Measurements from ENCODE around the gene SERPINA6.
"Not testable (repeated sequence)": the region's sequence is repeated elsewhere in the genome, so short reads cannot be mapped to it uniquely, and the experiment has no call there.

Gene SERPINA6

DNA sequence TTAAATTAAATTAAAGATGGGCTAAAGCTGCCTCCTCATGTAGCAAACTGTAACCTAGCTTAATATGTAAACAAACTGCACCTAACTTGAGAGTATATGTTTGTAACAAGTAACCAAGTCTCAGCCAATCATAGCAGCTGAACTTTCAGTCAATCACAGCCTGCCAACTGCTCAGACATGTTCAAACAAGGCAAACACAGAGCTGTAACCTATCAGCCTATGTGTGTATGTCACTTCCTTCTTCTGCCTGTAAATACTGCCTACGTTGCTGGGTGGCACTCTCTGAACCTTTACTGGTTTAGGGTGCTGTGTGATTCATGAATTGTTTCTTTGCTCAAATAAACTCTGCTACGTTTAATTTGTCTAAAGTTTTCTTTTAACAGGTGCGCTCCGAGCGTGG is 2.9 kb downstream of the SERPINA6 start:
- DNase-seq = no peak

DNA sequence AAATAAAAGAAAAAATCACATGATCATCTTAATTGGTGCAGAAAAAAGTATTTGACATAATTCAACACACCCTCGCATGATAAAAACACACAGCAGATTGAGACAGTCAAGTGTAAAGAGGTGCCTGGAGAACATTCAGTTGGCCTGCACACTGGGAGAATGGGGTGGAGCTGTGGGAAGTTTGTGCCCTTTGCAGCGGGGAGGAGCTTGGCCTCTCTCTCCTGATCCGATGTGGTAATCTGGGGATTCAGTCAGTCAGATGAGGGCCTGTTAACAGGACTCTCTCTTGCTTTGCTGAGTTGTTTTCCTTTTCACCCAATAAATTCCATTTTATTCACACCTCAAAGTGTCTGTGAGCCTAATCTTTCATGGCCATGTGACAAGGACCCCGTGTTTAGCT is 5.9 kb downstream of the SERPINA6 start:
- DNase-seq = no peak

DNA sequence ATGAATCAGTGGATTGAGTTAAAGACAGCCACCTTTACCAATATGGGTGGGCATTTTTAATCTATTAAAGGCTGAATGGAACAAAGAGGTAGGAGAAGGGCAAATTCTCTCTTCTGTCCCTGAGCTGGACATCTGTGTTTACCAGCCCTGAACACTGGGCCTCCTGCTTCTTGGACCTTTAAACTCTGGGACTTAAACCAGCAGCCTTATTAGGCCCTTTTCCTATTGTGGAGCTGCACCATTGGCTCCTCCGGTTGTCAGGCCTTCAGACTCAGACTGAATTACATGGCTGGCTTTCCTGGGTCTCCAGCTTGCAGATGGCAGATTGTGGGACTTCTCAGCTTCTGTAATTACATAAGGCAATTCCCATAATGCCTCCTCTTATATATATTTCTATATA is 6.4 kb downstream of the SERPINA6 start:
- no peak for DNase-seq

DNA sequence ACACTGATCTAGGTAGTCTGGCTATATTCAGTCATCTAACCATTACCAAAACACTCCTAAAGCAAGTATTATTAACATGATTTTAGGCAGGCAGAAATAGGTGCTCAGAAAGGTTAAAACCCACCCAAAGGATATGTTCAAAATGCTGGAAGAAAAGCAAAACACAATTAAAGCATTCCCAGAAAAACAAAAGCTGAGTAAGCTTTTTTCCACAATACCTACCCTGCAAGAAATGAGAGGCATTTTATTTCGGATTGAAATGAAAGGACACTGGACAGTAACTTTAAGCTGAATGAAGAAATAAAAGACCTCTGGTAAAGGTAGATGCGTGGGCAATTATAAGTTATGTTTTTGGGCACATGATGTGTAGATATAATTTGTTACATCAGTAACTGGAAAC is 8.2 kb downstream of the SERPINA6 start:
- DNase-seq = no peak

DNA sequence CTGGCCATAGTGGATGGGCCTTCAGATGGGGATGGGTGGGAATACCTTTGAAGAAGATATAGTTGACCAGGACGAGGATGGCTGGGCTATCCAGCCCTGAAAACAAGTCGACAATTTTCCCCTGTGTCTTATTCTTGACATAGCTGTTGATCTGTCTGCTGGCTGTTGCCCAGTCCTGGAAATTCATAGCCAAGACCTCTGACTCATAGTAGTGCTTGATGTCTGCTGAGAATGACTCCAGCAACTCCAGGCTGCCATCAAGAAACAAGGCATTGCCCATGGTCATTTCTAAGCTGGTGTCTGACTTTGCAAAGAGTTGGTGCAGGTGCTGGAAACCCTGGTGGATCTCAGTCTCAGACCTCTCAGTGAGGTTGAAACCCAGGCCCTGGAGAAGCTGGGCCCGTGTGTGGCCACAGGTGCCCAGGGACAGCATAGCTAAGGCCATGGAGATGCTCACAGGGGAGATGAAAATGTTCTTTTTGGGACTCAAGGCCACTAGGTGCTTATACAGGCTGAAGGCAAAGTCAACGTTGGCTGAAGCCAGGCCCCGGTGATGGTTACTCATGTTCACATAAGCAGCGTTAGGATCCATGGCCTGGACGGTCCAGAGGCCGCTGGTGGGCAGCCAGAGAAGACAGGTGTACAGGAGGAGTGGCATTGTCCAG is 9.0 kb downstream of the SERPINA6 start:
- DNase-seq = no peak

DNA sequence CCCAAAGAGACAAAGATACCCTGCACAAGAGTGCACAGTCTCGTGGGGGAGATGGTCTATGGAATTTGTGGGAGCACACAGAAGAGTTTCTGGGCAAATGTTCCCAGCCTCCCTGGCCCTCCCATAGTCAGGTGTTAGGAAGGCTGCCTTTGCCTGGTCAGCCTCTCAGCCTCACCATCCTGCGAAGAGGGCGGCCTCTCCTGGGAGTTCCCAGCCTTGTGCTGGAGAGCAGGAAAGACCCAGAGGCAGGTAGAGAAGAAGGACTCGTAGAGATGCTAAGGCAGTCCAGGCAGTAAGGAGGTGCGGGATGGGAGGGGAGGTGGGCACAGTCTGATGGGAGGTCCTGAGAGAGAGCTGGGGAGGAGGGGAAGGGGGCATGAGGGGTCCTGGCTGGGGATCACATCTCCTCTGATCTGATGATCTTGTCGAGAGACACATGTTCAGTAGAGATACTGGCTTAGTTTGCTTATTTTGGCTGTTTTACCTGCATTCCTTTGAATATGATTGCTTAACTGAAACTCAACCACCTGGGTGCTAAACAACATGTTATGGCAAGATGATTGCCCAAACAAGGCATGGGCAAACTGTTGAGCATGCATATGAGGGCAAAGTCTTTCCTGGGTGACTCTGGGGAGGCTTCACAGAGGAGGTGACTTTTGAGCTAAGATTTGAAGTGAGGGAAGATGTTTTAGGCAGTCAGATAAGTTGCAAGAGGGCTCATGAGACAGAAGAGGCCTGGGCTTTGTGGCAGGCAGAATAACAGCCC is 10.5 kb downstream of the SERPINA6 start:
- no peak for DNase-seq

DNA sequence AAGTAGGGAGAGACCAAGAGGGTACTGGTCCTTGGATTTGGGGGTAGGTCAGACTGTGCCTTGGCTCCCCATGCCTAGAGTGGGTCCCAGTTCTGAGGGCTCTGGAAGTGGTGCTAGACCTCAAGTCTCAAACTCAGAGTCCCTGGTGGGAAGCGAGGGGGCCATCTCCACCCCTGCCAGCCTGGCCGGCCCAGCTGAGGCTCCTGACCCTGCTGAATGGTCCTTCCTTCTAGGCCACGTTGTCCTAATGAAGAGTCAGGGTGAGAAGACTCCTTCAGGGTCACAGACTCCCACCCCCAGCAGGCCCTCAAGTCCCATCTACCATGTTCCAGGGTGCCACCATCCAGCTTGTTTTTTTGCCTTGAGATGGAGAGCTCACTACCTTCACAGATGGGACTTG is 12.9 kb downstream of the SERPINA6 start:
- no peak for DNase-seq

DNA sequence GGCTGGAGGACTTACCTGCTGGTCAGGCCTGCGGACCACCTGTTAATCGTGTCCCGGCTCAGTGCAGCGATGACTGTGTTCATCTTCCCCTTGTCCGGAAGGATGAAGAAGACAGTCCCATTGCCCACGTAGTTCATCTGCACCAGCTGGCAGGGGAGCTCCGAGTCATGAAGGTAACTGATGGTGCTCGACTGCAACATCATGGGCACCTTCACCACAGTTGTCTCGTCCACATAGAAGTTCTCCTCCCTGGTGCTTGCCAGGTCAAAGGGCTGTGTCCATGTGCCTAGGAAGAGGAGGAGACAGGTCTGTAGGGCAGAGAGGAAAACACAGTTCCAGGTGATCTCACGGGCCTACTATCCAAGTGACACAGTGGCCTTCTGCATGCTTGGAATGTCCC is 13.4 kb downstream of the SERPINA6 start:
- no peak for DNase-seq

DNA sequence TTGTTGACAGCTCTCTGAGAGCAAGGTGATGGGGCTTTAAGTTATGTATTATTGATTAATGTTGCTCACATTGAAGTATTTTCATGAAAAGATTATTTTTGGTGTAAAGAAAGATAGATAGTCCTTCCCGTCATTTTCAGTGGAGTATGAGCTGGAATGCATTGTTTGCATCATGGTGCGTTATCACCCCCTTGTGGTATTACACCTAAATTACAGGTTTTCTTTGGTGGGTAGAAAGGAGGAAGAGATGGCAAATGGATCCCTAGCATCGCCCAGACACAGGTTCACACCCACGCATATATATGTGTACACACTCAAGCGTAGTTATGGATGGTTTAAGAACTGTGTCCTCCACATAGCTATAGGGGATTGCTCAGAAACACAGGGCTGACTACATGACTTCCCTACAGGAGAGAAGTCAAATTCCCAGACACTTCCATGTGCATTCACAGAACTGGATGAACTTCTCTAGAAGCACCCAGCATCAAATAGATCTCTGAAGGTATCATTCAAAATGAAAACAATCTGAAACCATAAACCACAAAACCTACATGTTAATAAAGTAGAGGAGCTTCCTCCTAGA is 15.6 kb downstream of the SERPINA6 start:
- no peak for DNase-seq

DNA sequence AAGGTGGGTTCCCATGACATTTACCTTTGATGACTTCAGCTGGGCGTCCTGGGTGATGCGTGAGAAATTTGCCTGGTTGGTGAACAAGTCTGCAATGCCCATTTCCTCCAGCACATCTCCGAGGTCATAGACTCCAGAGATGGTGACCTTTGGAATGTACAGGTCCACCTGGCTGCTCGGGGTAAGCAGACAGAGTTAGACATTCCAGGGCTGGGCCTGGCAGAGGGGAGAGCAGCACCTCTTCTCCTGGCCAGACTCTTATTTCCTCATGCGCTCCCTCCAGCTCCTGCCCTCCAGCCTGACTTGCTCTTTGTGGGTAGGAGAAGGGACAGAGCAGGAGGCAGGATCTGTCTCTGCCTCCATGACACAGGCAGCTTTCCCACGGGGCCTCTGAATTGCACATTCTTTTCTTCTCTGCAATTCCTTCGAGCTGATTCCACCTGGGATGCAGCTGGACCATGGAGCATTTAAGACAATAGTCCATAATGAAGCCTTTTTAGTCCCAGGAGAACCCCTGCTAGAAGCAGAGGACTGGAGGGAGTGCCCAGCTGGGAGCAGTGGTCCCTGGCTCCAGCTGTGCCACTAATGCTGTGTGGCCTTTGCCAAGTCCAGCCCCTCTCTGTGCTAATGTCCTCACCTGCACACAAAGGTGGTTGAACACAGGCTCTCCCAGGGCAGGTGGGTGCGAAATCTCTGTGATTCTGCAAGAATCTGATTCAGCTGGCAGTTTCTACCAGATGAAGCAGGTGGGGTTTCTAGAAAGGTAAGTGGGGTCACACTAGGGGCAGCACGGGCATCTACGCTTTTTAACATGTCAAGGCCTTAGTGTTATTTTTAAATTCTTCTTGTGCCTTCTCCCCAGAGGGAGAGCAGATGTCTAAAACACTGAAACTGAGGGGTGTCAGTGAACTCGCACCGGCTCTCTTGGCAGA is 16.8 kb downstream of the SERPINA6 start:
- no peak for DNase-seq

DNA sequence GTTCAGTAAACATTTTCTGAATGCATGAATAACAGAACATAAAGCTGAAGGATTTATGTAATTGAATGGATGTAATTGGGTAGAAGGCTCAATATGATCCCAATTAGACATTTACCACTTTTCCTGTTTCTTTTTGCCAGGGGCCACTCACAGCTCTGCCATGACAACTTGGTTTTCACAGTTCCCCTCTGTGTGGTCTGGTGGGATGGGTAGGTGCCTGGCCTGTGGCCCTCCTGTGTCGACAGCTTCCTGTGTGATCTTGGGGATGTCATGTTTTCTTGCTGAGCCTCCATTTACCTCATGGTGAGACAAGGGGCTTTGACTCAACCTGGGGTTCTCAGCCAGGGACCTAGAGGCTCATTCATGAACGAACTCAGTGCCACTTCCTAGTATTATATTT is 17.5 kb downstream of the SERPINA6 start:
- no peak for DNase-seq

DNA sequence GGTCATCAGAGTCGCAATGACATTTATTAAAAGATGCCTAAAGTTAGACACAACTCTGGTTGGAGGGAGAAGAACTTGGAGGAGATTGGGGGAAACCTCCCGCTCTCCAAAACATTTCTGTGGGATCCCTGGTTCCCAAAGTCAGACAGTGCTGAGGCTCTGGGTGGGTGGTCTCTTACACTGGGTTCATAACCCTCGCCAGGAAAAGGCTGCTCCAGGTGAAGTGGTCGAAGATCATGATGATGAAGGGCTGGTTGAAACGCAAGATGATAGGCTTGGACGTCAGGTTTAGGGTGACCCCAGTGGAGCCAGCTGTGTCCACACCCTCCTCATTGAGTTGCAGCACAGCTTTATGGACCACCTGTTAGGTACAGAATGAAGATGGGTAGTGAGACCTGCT is 18.9 kb downstream of the SERPINA6 start:
- DNase-seq = no peak

DNA sequence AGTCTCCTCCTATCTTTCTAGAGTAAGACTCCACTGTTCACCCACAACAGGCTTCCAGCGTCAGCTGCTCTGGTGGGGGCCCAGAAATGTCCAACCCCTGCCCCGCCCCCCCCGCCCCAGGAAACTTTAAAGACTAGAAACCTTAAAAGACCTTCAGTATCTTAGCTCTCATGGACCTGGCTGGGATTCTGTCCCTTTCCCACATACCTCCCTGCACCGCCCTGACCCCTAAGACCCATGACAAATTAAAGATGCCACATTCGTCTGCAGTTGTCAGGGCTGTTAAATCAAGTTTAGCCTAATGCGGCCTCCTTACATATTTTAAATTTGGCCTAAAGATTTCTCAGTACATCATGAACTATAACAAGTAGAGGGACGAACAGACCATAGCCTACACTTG is 20.0 kb downstream of the SERPINA6 start:
- DNase-seq = no peak

DNA sequence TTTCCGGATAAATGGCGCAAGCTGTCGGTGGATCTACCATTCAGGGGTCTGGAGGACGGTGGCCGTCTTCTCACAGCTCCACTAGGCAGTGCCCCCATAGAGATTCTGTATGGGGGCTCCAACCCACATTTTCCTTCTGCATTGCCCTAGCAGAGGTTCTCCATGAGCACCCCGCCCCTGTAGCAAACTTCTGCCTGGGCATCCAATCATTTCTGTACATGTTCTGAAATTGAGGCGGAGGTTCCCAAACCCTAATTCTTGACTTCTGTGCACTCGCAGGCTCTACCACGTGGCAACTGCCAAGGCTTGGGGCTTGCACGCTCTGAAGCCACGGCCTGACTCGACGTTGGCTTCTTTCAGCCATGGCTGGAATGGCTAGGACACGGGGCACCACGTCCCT is 25.0 kb downstream of the SERPINA6 start:
- no peak for DNase-seq

DNA sequence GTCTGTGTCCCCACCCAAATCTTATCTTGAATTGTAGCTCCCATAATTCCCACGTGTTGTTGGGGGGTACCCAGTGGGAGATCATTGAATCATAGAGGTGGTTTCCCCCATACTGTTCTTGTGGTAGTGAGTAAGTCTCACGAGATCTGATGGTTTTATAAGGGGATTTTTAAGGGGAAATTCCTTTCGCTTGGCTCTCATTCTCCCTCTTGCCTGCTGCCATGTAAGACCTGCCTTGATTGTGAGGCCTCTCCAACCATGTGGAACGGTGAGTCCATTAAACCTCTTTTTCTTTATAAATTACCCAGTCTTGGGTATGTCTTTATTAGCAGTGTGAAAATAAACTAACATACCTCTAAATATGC is 27.0 kb downstream of the SERPINA6 start:
- DNase-seq = not testable (repeated sequence)

DNA sequence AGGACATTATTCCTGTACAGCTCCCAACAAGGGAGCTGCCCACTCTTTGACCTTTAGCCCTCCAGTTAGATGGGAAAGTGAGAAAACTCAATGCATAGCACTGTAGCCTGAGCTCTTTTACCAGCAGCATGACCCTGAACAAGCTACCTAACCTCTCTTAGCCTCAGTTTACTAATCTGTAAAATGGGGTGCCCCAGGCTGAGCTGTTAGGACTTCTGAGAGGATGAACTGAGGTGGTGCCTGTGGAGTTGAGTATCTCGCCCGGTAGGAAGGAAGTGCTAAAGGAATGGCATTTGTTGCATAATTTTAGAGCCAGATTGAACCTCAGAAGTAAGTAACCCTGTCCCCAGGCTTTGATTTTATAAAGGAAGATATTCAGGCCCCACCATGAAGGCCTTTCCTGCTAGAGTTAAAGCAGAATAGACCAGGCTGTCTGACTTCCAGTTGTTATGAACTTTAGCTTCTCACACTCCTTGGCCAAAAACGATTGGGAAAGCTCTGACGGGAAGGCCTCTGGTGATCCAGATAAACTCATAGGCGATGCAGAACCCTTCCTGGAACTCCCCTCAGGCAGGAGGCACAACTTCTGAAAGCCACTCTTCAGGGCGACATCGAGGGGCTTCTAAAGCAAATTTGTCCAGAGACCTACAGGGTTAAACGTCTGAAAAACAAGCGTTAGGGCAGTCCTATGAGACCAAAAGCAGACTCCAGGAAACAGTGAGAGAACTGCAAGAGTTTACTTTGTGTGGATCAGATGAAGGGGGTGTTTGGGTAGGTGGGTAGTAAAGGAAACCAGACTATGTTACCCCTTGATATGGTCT is 27.6 kb downstream of the SERPINA6 start:
- no peak for DNase-seq

DNA sequence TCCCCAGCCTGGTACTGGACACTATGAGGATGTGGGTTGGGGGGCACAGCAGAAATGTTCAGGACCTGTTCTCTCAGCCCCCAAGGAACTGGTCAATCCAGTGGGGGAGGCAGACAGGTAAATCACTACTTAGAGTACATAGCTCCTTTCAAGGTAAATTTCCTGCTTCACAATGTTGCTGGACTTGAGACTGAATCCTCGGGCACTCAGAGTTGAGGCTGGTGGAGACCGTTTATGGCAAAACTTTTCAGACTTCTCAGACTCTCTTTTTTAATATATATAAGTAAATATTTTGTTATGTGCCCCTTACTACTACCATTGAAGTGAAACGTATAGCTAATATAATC is 29.6 kb downstream of the SERPINA6 start:
- no peak for DNase-seq

DNA sequence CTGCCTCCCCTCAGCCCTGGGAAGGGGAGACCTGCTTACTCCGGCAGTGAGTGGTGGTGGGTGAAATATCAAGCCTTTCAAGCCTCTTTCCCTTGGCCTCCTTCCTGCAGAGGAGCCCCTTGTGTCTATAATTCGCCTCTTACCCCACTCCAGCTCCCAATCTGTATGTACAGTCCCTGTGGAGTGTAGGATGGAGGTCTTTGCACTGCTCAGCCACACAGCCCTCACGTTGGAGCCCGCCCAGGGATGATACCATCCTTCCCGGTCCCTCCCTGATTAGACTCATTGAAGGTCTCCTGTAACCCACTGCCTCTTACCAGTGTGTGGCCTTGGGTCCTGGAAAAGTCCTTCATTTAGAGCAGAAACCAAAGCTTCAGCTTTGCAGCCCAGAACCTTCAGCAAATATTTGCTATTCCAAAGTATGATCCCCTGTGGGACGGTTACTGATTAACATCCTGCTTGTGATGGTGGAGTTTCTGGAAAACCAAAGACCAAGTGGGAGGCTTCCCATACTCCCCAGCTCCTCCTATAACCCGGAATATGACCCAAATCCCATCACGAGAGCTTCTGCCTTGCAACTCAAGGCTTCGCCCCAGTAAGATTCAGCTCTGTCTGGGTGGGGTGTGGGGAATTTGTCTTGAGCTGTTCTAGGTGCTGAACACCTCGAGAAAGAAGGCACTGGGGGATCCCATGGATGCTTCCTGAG is 30.1 kb downstream of the SERPINA6 start, which contains the start of gene SERPINA10:
Gene SERPINA10 (minus strand): TSS at position 397 of the 706 bp plus-strand sequence. CDS start 2,675 bp downstream, outside the sequence.
- no peak for DNase-seq

DNA sequence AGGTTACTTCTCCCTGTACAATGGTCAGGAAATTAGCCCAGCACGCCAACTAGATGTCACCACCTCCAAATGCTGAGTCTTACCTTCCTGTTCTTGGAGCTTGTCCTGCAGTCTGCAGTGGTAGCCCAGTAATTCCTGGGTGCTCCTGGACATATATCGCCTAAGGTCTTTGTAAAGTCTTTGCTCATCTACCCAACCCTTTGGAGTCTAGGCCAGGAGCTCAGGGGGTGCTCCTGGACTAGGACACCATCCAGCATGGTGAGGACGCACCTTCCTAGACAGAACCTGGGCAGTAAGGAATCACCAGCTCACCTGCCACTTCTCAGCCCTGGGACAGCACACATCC is 30.6 kb downstream of the SERPINA6 start:
- DNase-seq = no peak

DNA sequence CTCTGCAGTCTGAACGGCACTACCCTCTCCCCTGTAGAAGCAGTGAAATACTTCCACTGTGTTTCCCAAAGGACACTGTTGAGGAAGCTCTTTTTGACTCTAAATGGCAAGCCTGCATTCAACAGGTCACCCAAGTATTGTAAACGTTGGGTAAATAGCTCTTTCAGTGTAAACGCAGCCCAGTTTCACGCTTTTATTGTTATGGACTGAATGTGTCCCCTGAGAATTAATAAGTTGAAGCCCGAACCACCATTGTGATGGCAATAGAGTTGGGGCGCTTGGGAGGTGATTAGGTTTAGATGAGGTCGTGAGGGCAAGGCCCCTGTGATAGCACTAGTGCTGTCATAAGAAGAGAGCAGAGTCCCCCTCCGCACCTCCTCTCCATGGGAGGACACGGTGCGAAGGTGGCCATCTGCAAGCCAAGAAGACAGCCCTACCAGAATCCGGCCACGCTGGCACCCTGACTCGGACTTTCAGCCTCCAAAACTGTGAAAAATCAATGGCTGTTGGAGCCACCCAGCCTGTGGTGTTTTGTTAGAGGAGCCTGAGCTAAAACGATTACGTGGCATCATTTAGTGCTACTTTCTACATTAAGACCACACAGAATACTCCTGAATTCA is 31.1 kb downstream of the SERPINA6 start:
- no peak for DNase-seq

DNA sequence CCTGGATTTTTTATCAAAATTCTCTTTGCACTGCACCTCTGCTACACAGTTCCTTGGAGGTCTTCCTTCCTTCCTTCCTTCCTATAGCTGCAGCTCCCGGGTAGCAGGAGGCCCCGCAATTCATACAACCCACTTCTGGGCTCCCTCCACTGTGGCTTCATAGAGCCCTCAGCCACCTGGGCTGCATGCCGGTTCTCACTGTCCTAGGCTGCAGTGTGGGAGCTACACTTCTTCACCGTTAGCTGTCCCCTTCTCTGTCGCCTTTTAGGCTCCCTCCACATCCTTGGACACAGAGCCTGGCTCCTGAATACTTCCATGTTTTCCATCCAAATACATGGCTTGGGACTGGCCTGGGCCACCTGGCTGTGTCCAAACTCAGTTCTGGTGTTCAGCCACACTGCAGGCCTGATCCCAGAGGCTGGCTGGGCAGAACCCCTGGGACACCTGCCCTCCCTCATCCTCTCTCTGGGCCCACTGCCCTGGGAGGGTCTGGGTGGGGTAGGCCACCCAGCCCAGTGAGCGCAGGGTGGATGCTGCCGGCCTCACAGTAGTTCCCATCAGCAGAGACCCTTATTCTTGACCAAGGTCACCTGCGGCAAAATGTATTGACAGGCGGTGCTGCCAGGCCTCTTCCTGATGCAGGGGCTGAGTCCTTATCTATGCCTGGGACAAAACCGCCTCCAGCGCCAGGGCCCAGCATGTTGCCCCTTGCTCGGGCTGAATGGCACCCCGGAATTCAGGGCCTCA is 31.8 kb downstream of the SERPINA6 start:
- no peak for DNase-seq
